GM12872 (cell line): ENCODE measurements around the gene WNT9A.

ENCODE experiments used
- TF ChIP-seq, protein P1 (sequence below): IDR thresholded peaks from 3 replicates; pipeline ENCODE4 v1.5.1; 2011; ENCODE audit warnings: low read depth, mild to moderate bottlenecking, low read length, moderate library complexity; ENCODE audit not compliant: insufficient read depth

The WNT9A gene

DNA sequence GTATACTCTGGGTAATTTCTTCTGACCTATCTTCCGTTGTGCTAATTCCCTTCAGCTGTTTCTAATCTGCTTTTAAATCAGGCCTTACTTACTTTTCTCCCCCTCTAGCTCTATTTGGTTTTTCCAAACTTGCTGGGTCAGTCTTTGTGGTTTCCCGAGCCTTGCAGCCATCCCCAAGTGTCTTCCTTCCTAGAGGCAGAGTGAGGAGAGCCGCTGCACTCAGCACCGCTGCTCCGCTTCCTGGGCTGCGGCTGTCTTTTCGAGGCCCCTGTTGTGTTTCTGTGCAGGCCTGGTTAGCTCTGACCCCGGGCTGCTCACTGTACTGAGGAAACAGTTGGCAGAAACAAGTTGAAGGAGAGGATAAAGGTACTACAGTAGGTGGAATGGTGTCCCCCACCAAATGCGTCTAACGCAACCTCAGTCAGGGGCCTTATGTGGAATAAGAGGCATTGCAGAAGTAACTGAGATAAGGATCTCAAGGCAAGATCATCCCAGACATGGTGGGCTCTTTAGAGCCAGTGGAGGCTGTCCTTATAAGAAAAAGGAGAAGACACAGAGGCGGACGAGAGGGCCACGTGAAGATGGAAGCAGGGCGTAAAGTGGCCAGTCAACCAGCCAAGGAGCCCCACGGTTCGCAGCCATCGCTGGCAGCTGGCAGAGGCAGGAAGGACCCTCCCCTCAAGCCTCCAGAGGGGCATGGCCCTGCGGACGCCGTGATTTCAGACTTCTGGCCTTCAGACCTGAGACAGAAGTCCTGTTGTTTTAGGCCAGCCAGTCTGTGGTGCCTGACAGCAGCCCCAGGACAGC lies 10.5 kb downstream of the WNT9A start:
- TF ChIP-seq, protein P1, sequence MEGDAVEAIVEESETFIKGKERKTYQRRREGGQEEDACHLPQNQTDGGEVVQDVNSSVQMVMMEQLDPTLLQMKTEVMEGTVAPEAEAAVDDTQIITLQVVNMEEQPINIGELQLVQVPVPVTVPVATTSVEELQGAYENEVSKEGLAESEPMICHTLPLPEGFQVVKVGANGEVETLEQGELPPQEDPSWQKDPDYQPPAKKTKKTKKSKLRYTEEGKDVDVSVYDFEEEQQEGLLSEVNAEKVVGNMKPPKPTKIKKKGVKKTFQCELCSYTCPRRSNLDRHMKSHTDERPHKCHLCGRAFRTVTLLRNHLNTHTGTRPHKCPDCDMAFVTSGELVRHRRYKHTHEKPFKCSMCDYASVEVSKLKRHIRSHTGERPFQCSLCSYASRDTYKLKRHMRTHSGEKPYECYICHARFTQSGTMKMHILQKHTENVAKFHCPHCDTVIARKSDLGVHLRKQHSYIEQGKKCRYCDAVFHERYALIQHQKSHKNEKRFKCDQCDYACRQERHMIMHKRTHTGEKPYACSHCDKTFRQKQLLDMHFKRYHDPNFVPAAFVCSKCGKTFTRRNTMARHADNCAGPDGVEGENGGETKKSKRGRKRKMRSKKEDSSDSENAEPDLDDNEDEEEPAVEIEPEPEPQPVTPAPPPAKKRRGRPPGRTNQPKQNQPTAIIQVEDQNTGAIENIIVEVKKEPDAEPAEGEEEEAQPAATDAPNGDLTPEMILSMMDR: no peak

DNA sequence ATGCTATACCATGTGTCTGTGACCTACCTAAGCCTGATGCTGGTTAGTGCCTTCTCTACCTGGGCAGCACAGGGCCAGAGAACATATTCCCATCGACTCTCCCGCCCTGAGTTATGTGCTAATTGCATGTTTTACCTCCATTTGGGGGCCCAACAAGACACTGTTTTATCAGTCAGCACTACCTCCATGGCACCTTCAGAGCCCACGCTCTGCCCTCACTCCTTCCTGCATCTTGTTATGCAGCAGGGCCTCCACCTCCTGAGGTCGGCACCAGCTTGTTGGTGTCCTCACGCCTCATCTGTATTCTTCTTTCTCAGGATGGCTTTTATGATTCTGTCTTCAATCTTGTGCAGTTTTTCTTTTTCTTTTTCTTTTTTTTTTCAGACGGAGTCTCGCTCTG lies 11.9 kb downstream of the WNT9A start:
- TF ChIP-seq, protein P1: no peak

DNA sequence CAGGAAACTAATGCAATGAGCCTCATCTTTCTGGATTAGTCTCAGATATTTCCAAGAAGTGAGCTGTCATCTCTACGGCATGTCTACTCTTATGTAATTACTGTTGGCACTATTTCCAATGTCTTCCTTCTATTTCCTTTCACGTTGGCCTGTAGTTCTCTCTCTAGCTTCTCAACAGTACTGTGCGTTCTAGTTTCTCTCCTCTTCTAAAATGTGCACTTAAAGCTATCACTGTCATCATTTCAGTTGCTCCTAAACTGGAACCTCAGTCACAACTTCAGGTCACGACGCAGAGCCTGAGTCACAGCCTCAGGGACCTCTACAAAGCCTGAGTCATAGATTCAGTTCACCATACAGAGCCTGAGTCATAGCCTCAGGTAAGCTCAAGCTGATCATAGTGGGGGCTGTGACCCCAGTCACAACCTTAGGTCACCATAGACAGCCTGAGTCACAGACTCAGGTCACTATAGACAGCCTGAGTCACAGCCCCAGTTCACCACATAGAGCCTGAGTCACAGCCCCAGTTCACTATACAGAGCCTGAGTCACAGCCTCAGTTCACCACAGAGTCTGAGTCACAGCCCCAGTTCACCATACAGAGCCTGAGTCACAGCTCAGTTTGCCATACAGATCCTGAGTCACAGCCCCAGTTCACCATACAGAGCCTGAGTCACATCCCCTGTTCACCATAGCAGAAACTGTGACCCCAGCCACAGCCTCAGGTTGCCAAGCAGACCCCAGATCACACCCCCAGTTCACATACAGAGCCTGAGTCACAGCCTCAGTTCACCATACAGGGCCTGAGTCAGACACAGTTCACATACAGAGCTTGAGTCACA lies 13.0 kb downstream of the WNT9A start:
- TF ChIP-seq, protein P1: no peak

DNA sequence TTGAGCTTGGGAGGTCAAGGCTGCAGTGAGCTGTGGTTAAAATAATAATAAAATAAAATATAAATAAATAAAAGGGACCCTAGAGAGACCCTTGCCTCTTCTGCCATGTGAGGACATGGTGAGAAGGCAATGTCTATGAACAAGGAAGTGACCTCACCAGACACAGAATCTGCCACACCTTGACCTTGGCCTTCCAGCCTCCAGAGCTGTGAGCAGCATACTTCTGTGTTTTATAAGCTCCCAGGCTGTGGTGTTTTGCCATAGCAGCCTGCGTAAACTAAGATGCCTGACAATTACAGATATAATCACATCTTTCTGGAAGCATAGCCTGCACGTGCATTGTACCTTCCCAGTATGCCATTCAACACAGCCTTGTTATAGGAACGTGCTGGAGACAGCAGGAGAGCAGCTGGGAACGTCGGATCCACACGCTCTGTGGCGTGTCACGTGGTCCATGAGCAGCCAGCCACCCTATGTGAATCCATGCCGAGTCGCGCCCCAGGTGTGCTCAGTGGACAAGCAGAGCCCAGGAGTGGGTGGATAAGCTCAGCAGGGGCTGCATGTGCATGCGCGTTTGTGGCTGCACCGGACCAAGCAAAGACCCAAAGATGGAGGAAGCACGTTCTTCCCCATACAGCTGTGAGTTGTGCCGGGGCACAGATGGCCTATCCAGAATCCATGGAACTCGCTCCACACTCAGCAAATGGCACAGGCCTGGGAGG lies 17.8 kb downstream of the WNT9A start:
- TF ChIP-seq, protein P1: no peak

DNA sequence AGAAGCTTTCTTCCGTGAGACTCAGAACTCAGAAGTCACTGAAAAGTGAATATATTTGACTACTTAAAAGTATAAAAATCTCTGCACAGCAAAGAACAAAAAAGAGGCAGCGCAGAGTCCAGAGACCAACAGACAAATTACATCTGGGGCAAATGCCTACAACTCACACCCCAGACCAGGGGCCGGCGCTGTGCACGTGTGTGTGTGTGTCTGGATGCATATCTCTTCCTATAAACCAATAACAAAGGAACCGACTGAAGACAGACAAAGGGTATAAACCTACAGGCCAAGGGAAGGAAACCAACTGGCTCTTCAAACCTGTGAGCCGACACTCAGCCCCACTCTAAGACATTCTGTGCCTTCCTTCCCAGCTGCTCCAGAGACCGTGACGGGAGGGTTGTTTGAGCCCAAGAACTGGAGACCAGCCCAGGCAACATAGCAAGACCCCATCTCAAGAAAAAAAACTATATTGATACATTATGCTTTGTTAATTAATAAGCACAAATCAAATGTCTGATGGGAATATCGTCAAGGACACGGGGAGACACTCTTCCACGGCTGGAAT lies 18.8 kb downstream of the WNT9A start:
- TF ChIP-seq, protein P1: no peak

DNA sequence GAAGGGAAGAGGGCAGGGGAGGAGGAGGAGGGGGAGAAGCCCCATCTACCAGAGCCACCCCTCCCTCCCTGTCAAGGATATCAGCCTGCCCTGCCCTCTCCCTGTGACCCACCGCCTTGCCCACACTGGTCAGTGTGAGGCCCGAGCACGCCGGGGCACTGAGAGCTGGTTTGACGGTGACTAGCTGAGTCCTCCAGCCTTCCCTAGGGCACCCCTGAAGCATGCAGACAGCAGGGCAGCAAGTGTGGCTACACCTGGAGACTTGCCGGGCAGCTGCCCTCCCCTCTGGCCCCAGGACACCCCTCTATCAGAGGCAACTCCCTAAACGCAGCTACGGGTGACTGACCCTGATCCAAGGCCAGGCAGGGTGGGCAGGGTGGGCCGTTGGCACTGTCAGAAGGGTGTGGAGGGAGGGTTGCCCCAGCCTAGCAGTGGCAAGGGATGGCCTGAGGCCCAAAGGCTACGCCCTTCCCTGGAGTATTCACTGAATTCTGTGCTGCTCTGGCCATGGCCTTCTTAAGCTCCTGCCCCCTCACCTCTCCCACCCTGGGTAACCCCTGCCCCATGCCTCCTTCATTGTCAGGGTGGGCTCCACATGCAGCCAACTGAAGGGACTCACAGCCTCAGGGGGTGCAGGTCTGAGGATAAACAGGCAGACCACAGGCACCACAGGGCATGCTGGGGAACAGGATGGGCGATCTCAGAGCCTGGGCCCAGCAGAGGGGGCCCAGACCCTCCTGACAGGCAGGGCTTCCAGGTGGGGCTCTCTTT lies 19.6 kb downstream of the WNT9A start:
- TF ChIP-seq, protein P1: no peak
